IMR-90 (cell line): ENCODE data around the gene GPR3. TPM values are rescaled to one million over a fixed set of nuclear protein-coding genes. Genes with fewer than 3 reads are reported as not detected.

Experiments
- ATAC-seq: fragments of 200-7000 bp; cut with Tn5 transposase; 2 replicates; pipeline ENCODE4 v1.9.1; 2020; ENCODE audit warnings: low read depth, mild to moderate bottlenecking, moderate library complexity
- BruUV-seq: library from RNA; stranded (reverse); fragments of 400-500 nt; replicated peaks from 2 replicates; lab custom pipeline; 2021; lab: Mats Ljungman, UMichigan
- CTCF ChIA-PET: fragments of 300-600 bp; formaldehyde crosslinking; extraction: SDS; loops from one replicate; lab custom pipeline; 2021; ENCODE audit warnings: antibody characterized with exemption; lab: Yijun Ruan, JAX
- POLR2A ChIA-PET: fragments of 300-600 bp; sonication (Branson Sonifier 250); formaldehyde crosslinking; loops from one replicate; lab custom pipeline; 2022; ENCODE audit warnings: antibody characterized with exemption; ENCODE audit not compliant: unreplicated experiment; lab: Charles Lee
- DNase-seq: peaks from one replicate; pipeline ENCODE4 v3.0.0; 2013
- H2AFZ ChIP-seq: replicated peaks from 2 replicates; pipeline ENCODE3; 2013; ENCODE audit warnings: low read length, mild to moderate bottlenecking; ENCODE audit not compliant: poor library complexity
- H2AK5ac ChIP-seq: 2 replicates; pipeline ENCODE4 v1.6.1; 2013; ENCODE audit warnings: low read depth, low read length, inconsistent platforms
- H2AK9ac ChIP-seq: replicated peaks from 2 replicates; pipeline ENCODE3; 2013; ENCODE audit warnings: mild to moderate bottlenecking, low read depth, low read length, moderate library complexity; ENCODE audit not compliant: poor library complexity
- H2BK120ac ChIP-seq: 2 replicates; pipeline ENCODE4 v1.6.1; 2013; ENCODE audit warnings: low read depth, low read length, inconsistent platforms
- H2BK15ac ChIP-seq: 3 replicates; pipeline ENCODE4 v1.6.1; 2013; ENCODE audit warnings: low read depth, low read length, inconsistent platforms
- H2BK20ac ChIP-seq: 2 replicates; pipeline ENCODE4 v1.6.1; 2013; ENCODE audit warnings: low read depth, mild to moderate bottlenecking, inconsistent platforms, low read length, moderate library complexity
- H2BK5ac ChIP-seq: 2 replicates; pipeline ENCODE4 v1.6.1; 2013; ENCODE audit warnings: mild to moderate bottlenecking, low read depth, low read length, inconsistent platforms; ENCODE audit not compliant: poor library complexity, severe bottlenecking
- H3K14ac ChIP-seq: replicated peaks from 2 replicates; pipeline ENCODE4 v1.6.1; 2013; ENCODE audit warnings: low read depth, low read length, inconsistent platforms
- H3K18ac ChIP-seq: 2 replicates; pipeline ENCODE4 v1.6.1; 2013; ENCODE audit warnings: low read depth, low read length, control low read depth
- H3K23ac ChIP-seq: 2 replicates; pipeline ENCODE4 v1.6.1; 2013; ENCODE audit warnings: low read depth, low read length, inconsistent platforms
- H3K27ac ChIP-seq: 2 replicates; pipeline ENCODE4 v1.5.1; 2013; ENCODE audit warnings: mild to moderate bottlenecking, control low read depth, low read length; ENCODE audit not compliant: insufficient read depth
- H3K27me3 ChIP-seq: 2 replicates; pipeline ENCODE4 v1.6.1; 2013; ENCODE audit warnings: low read length; ENCODE audit not compliant: control insufficient read depth, insufficient read depth
- H3K36me3 ChIP-seq: 2 replicates; pipeline ENCODE4 v1.6.1; 2013; ENCODE audit warnings: low read length, mixed read lengths; ENCODE audit not compliant: control insufficient read depth, insufficient read depth
- H3K4ac ChIP-seq: 2 replicates; pipeline ENCODE4 v1.6.1; 2013; ENCODE audit warnings: low read depth, low read length, inconsistent platforms
- H3K4me1 ChIP-seq: 2 replicates; pipeline ENCODE4 v1.6.1; 2013; ENCODE audit warnings: low read length, mixed read lengths; ENCODE audit not compliant: control insufficient read depth, insufficient read depth
- H3K4me2 ChIP-seq: 2 replicates; pipeline ENCODE4 v1.6.1; 2013; ENCODE audit warnings: low read depth, mild to moderate bottlenecking, control low read depth, low read length, moderate library complexity
- H3K4me3 ChIP-seq: 2 replicates; pipeline ENCODE4 v1.5.1; 2013; ENCODE audit warnings: low read depth, mild to moderate bottlenecking, control low read depth, low read length, moderate library complexity; ENCODE audit not compliant: insufficient read depth
- H3K56ac ChIP-seq: 2 replicates; pipeline ENCODE4 v1.6.1; 2013; ENCODE audit warnings: low read length, inconsistent platforms; ENCODE audit not compliant: insufficient read depth; ENCODE audit errors: extremely low read depth
- H3K79me1 ChIP-seq, 2 experiments: 2 replicates each; pipeline ENCODE4 v1.6.1; 2013; ENCODE audit warnings: low read length in 2 of 2, inconsistent platforms in 1 of 2, low read depth in 1 of 2
- H3K9ac ChIP-seq: 2 replicates; pipeline ENCODE4 v1.6.1; 2013; ENCODE audit warnings: low read depth, low read length, control low read depth
- H3K9me1 ChIP-seq: 2 replicates; pipeline ENCODE4 v1.6.1; 2013; ENCODE audit warnings: low read length, inconsistent platforms; ENCODE audit not compliant: insufficient read depth
- H3K9me3 ChIP-seq: 2 replicates; pipeline ENCODE4 v1.6.1; 2013; ENCODE audit warnings: low read length; ENCODE audit not compliant: control insufficient read depth, insufficient read depth
- H4K20me1 ChIP-seq: 2 replicates; pipeline ENCODE4 v1.6.1; 2013; ENCODE audit warnings: low read length, inconsistent platforms; ENCODE audit not compliant: insufficient read depth
- H4K5ac ChIP-seq: 2 replicates; pipeline ENCODE4 v1.6.1; 2013; ENCODE audit warnings: mild to moderate bottlenecking, low read depth, low read length, control low read depth
- H4K8ac ChIP-seq, 2 experiments: 2 replicates each; pipeline ENCODE4 v1.6.1; 2013; ENCODE audit warnings: low read depth in 2 of 2, low read length in 2 of 2, control low read depth in 1 of 2, inconsistent platforms in 1 of 2
- H4K91ac ChIP-seq: 2 replicates; pipeline ENCODE4 v1.6.1; 2013; ENCODE audit warnings: low read depth, low read length, inconsistent platforms; ENCODE audit not compliant: insufficient read depth
- BHLHE40 ChIP-seq: fragments of 150-350 bp; IDR thresholded peaks from 2 replicates; pipeline ENCODE4 v1.6.1; 2016; ENCODE audit warnings: mild to moderate bottlenecking, low read depth, low read length
- CEBPB ChIP-seq: IDR thresholded peaks from 2 replicates; pipeline ENCODE4 v1.6.1; 2012; ENCODE audit warnings: low read depth, low read length, improper control_type of control experiment
- CHD1 ChIP-seq: IDR thresholded peaks from 2 replicates; pipeline ENCODE4 v1.6.1; 2012; ENCODE audit warnings: low read depth, low read length, improper control_type of control experiment
- FOS ChIP-seq: fragments of 150-350 bp; IDR thresholded peaks from 2 replicates; pipeline ENCODE4 v1.6.1; 2016; ENCODE audit warnings: low read depth, low read length
- MAFK ChIP-seq: IDR thresholded peaks from 2 replicates; pipeline ENCODE4 v1.6.1; 2012; ENCODE audit warnings: low read depth, low read length, improper control_type of control experiment
- MAZ ChIP-seq: IDR thresholded peaks from 2 replicates; pipeline ENCODE4 v1.6.1; 2012; ENCODE audit warnings: low read depth, mild to moderate bottlenecking, low read length, improper control_type of control experiment, moderate library complexity, borderline replicate concordance
- MXI1 ChIP-seq: IDR thresholded peaks from 2 replicates; pipeline ENCODE4 v1.6.1; 2012; ENCODE audit warnings: low read depth, mild to moderate bottlenecking, low read length, moderate library complexity, borderline replicate concordance
- NFE2L2 ChIP-seq: fragments of 150-350 bp; IDR thresholded peaks from 2 replicates; pipeline ENCODE4 v1.6.1; 2016; ENCODE audit warnings: low read depth, mild to moderate bottlenecking, low read length
- POLR2A ChIP-seq: IDR thresholded peaks from 2 replicates; pipeline ENCODE4 v1.6.1; 2012; ENCODE audit warnings: mild to moderate bottlenecking, low read depth, low read length
- RAD21 ChIP-seq: IDR thresholded peaks from 2 replicates; pipeline ENCODE4 v1.6.1; 2012; ENCODE audit warnings: low read length, improper control_type of control experiment
- RCOR1 ChIP-seq: IDR thresholded peaks from 2 replicates; pipeline ENCODE4 v1.6.1; 2012; ENCODE audit warnings: mild to moderate bottlenecking, low read length, improper control_type of control experiment; ENCODE audit not compliant: insufficient replicate concordance
- RFX5 ChIP-seq: IDR thresholded peaks from 2 replicates; pipeline ENCODE4 v1.8.0; 2012; ENCODE audit warnings: low read depth, mild to moderate bottlenecking, low read length, moderate library complexity
- SMC3 ChIP-seq: fragments of 150-350 bp; IDR thresholded peaks from 2 replicates; pipeline ENCODE4 v1.6.1; 2016; ENCODE audit warnings: low read depth, mild to moderate bottlenecking, antibody characterized with exemption, low read length, moderate library complexity
- WGBS, 2 experiments: methylation state at CpG; one replicate each; pipeline versions ENCODE4 v1.1.5 to v1.1.7; 2013; ENCODE audit warnings: missing lambda C conversion rate in 2 of 2; ENCODE audit not compliant: insufficient read length in 1 of 2; ENCODE audit errors: extremely low coverage in 2 of 2; 5-methylcytosine and 5-hydroxymethylcytosine counted together
- dilution Hi-C: fragments of 300-500 bp; cut with HindIII; formaldehyde crosslinking; loops from one replicate; pipeline ENCODE4 v1.14.3; 2018; ENCODE audit warnings: low sequenced_read_pairs; ENCODE audit not compliant: unreplicated experiment
- in situ Hi-C: fragments of 300-500 bp; cut with MboI; formaldehyde crosslinking; loops from 3 replicates; pipeline ENCODE4 v1.14.3; 2019; ENCODE audit warnings: low sequenced_read_pairs, inconsistent platforms, mixed read lengths
- intact Hi-C: fragments of 100-400 bp; cut with micrococcal nuclease; formaldehyde crosslinking; loops from 2 replicates; pipeline ENCODE4 v1.10.0; 2022
- polyA plus RNA-seq, 3 experiments: library from polyadenylated mRNA; depleted of rRNA; stranded (reverse); fragments of >200 nt; gene quantifications; 2 replicates each; pipeline ENCODE4 v1.2.3, GENCODE V29; 2012; ENCODE audit warnings: low replicate concordance in 1 of 3
- total RNA-seq: library from RNA; depleted of rRNA; stranded (reverse); fragments of >200 nt; gene quantifications from 2 replicates; pipeline ENCODE4 v1.2.3, GENCODE V29; 2012
- TF ChIP-seq, protein P1 (sequence below): fragments of 150-350 bp; IDR thresholded peaks from 2 replicates; pipeline ENCODE4 v1.6.1; 2017; ENCODE audit warnings: mild to moderate bottlenecking, antibody characterized with exemption, low read length, low read depth
- TF ChIP-seq, protein P2 (sequence below): fragments of 150-350 bp; IDR thresholded peaks from 2 replicates; pipeline ENCODE4 v1.6.1; 2016; ENCODE audit warnings: low read depth, mild to moderate bottlenecking, low read length, moderate library complexity, borderline replicate concordance

The GPR3 gene
- total and polyA plus RNA-seq, 2 of the 4 experiments (the other 2 are of a cell fraction) = 0.72 to 4.8 TPM

GRCh38 chr1:27398405-27399149 lies 6.2 kb downstream of the GPR3 start:
- Histone ChIP-seq H2BK120ac (no peak overlapping the region), H4K8ac (no peak overlapping the region), H2AFZ (no peak overlapping the region), H3K9me1 (peaks cover 24% of the 10 kb centered on the region), H3K4ac (0 out of 2 replicates have a peak overlapping the region, but pooled peaks have one; percentile 31), H4K20me1 (peaks cover 12% of the 10 kb centered on the region; the same call in 1 of the 2 replicates), H3K9ac (no peak overlapping the region), H3K9me3 (no peaks in the 10 kb centered on the region), H2BK15ac (no peak overlapping the region), H3K27me3 (no peaks in the 10 kb centered on the region), H2BK5ac (no peak overlapping the region), H3K56ac (no peak overlapping the region), H2BK20ac (no peak overlapping the region), H2AK5ac (no peak overlapping the region; the same call in 1 of the 2 replicates), H4K5ac (no peak overlapping the region), H3K4me3 (no peak overlapping the region), H3K23ac (peak overlapping the region; percentile 42; the same call in 1 of the 2 replicates), H3K4me1 (peaks cover 16% of the 10 kb centered on the region), H2AK9ac (no peak overlapping the region), H3K79me1 (peaks cover 0 to 20% of the 10 kb centered on the region in 2 experiments; a peak in 2 of 4 replicates), H3K36me3 (no peaks in the 10 kb centered on the region; the same call in 1 of the 2 replicates), H3K18ac (no peak overlapping the region), H4K91ac (no peak overlapping the region), H3K14ac (peak overlapping the region; percentile 44; the same call in 1 of the 2 replicates), H3K27ac (no peak overlapping the region), H3K4me2 (no peak overlapping the region)
- dilution Hi-C loops (no loop called here), in situ Hi-C loops (loop anchor here (5.0 to 10.0 kb wide), 2 partner anchors 209 to 294 kb away; no protein-coding TSS in a partner anchor), intact Hi-C loops (loop anchor here (10.0 kb wide), 1 partner anchor 204 kb away; no protein-coding TSS in a partner anchor)
- no peak for ATAC-seq
- DNase-seq = no peak
- no TSS peak for BruUV-seq
- no CpG with 5 or more reads among the region's 4 CpGs for WGBS, 2 experiments
- POLR2A ChIA-PET = interaction anchor here (0.6 kb wide), 1 partner anchor 15 kb away, joined by 3 read pairs; no protein-coding TSS in a partner anchor
- CTCF ChIA-PET = interaction anchor here (4.7 kb wide), 1 partner anchor 99 kb away, joined by 79 read pairs; no protein-coding TSS in a partner anchor
- no peak for TF ChIP-seq FOS
- TF ChIP-seq POLR2A = no peak
- TF ChIP-seq MXI1 = no peak
- no peak for TF ChIP-seq RAD21
- TF ChIP-seq CEBPB = no peak
- no peak for TF ChIP-seq CHD1
- no peak for TF ChIP-seq MAZ
- no peak for TF ChIP-seq NFE2L2
- TF ChIP-seq, protein P1, sequence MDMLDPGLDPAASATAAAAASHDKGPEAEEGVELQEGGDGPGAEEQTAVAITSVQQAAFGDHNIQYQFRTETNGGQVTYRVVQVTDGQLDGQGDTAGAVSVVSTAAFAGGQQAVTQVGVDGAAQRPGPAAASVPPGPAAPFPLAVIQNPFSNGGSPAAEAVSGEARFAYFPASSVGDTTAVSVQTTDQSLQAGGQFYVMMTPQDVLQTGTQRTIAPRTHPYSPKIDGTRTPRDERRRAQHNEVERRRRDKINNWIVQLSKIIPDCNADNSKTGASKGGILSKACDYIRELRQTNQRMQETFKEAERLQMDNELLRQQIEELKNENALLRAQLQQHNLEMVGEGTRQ = no peak
- no peak for TF ChIP-seq MAFK
- no peak for TF ChIP-seq SMC3
- no peak for TF ChIP-seq RFX5
- TF ChIP-seq BHLHE40 = no peak
- no peak for TF ChIP-seq RCOR1
- TF ChIP-seq, protein P2, sequence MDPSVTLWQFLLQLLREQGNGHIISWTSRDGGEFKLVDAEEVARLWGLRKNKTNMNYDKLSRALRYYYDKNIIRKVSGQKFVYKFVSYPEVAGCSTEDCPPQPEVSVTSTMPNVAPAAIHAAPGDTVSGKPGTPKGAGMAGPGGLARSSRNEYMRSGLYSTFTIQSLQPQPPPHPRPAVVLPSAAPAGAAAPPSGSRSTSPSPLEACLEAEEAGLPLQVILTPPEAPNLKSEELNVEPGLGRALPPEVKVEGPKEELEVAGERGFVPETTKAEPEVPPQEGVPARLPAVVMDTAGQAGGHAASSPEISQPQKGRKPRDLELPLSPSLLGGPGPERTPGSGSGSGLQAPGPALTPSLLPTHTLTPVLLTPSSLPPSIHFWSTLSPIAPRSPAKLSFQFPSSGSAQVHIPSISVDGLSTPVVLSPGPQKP = no peak
